Stimulated activated CD4-positive, alpha-beta T cell treated with anti-CD3 and anti-CD28 coated beads, Interleukin-2, amount 100 ng/mL, for 48 hours (primary cell): ENCODE measurements around the gene TTC23.

Experiments
- DNase-seq, 2 donors: peaks; one replicate each; pipeline ENCODE4 v3.0.0-alpha.2; 2020

Gene TTC23

GRCh38 chr15:99249270-99249841, at the start of gene TTC23:
TSS of gene TTC23 (minus strand) at chr15:99249581. CDS start at chr15:99228712, 20,869 bp downstream.
- no peak for DNase-seq

DNA sequence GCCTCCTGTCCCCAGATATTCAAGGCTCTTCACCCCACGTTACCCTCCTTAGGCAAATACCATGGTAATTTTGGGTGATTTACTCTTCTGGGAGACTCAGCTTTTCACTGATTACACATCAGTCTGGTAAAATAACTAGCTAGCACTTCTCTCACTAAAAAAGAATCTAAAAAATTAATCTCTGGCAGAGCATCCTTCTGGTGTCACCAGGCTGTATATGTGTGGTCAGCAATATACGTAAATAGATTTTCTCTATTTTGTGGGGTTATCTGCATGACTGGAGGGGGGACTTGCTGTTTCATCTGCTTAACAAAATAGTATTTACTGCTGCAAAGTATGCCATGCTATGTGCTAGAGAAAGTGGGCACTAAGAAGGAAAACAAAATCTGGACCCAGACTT, 47.0 kb upstream of the TTC23 start:
- DNase-seq: no peak

GRCh38 chr15:99295840-99296239, 46.5 kb upstream of the TTC23 start:
- no peak for DNase-seq

- DNase-seq: no peak
Measured at GRCh38 chr15:99291643-99292042, 42.3 kb upstream of the TTC23 start.

GRCh38 chr15:99283717-99284116, 34.3 kb upstream of the TTC23 start:
- DNase-seq: no peak

DNA sequence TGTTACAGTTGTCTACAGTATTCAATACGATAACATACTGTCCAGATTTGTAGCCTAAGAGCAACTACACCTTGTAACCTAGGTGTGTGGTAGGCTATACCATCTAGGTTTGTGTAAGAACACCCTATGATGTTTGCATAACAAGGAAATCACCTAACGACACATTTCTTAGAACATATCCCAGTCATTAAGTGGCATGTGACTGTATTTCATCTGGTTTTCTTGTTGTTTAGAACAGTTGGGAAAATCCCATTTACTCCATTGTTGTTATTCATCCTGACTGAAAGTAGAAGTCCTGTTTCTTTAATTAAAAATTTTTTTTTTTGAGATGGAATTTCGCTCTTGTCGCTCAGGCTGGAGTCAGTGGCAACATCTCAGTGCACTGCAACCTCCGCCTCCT, 33.2 kb upstream of the TTC23 start:
- DNase-seq: no peak

DNA sequence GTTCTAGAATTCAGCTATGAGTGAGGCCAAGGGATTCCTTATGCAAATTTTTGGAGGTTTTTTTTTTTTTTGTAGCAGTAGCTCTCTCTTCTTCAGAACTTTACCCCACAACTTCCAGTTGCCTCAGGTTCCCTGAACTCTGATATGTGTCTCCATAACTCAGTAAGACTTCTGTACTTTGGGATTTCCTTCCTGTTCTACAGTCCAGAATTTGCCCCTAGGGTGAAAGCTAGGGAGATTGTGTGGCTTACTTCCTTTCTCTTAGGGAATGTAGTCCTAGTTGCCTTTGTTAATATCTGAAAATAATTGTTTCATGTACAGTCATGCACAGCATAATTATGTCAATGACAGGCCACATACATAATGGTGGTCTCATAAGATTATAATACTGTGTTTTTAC, 32.7 kb upstream of the TTC23 start:
- no peak for DNase-seq

GRCh38 chr15:99279827-99280226, 30.4 kb upstream of the TTC23 start:
- DNase-seq: no peak

DNA sequence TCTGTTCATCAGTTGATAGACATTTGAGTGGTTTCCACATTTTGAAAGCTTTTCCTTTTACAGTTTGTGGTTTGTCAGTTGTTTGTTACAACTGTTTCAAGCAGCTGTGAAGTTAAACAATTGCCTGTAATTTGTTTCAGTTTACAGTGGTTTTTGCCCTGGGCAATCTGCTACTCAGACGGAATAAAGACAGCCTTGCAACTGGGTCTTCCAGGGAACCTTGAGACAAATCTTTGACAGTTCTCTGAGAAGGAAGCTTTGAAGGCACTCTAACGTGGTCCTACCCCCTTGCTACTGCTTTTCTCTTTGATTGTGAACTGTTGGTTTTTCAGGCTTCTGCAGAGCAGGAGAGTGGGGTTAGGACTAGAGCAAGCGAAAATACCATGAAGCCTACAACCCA, 29.9 kb upstream of the TTC23 start:
- DNase-seq: no peak

DNA sequence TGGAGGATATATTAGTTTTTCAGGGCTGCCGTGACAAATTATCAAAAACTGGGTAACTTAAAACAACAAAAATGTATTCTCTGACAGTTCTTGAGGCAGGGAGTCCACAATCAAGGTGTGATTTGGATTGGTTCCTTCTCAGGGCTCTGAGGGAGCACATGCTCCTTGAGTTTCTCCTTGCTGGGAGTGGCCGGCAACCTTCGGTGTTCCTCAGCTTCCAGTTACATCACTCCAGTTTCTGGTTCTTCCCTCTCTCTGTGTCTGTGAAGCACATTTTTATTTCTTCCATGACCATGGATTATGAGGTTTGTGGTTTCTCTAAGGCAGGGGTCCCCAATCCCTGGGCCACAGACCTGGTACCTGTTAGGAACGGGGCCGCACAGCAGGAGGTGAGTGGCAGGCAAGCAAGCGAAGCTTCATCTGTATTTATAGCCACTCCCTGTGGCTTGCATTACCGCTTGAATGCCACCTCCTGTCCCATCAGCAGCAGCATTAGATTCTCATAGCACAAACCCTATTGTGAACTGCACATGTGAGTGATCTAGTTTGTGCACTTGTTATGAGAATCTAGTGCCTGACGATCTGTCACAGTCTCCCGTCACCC, 26.2 kb upstream of the TTC23 start:
- DNase-seq: no peak

GRCh38 chr15:99275061-99275460, 25.7 kb upstream of the TTC23 start:
- DNase-seq: no peak

DNA sequence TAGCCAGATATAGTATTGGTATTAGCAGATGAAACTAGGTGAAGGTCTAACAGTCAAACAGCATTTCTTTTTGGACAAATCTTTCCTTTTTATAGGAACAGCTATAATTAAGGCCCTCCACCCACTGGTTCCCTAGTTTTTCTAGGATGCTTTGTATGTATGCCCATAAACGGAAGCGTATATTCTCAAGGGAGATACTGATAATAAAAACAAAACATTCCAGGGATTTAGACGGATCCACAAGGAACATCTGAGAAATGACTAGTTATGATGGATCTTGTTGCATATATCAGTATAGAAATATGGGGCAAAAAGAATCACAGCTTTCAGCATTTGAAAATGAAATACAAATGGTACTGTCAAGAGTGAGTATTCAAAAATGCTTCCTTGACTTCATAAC, 24.4 kb upstream of the TTC23 start:
- no peak for DNase-seq

DNA sequence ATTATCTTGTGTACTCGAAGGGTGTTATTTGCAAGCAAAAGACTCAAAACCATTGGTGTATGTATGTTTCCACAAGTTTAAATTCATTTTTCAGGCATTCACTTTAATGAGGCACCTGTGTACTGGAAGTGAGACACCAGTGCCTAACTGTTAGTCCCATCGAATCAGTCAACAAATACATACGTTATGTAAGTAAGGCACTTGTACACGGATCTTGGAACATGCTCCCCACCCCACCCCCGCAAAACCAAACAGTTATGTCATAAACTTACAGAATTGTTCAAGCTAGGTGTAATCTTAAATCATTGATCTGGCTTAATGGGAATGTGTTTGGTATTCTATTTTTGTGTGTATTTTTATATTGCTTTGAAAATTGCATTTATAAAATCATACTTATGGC, 19.1 kb upstream of the TTC23 start:
- DNase-seq: no peak

GRCh38 chr15:99267957-99268356, 18.6 kb upstream of the TTC23 start:
- DNase-seq: no peak

GRCh38 chr15:99265541-99266070, 16.2 kb upstream of the TTC23 start:
- no peak for DNase-seq

GRCh38 chr15:99264125-99264524, 14.7 kb upstream of the TTC23 start:
- DNase-seq: no peak

GRCh38 chr15:99257107-99257750, 7.8 kb upstream of the TTC23 start:
- DNase-seq: no peak

GRCh38 chr15:99253381-99254090, 4.2 kb upstream of the TTC23 start:
- no peak for DNase-seq

- no peak for DNase-seq
Measured at GRCh38 chr15:99252326-99252725, 2.9 kb upstream of the TTC23 start.

DNA sequence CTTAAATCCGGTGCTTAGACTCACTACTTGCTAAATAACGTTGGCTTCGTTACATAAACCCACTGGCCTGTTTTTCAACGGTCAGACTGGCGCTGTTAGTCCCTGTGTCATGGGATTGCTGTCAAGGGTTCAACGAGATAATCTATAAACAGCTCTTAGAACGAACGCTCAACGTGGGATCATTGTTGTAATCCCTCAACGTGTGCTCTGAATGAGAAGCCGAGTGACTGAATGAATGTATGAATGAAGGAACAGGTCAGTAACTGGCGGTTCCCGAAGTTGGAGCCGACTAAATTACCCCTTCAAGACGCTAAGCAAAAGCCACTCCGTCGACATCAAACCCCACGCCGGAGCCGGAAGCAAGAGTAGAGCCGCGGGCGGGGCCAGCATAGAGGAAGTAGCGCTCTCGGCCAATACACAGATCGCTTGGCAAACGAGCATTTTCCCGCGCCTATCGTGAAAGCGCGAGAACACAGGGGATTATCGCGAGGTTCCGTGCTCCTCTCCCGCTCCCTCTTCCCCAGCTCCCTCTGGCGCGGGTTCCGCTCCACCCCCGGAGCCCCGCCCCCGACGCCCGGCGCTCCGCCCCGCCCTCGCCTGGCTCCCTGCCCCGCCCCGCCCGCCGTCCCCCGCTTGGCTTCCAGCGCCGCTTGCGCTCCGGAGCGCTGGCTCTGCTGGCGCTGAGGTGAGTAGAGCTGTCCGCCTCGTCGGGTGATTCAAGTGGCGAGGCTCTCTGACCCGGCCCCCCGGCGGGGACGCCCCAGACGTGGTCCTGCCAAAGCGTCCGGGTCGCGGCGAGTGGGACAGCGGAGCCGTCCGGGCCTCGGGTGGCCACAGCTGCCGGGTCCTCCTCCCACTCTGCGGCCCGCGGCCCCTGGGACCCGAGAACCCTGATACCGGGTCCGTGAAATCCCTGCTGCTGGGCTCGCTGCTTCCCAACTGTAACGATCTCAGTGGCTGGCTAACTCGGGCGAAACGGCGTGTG, 1.8 kb upstream of the TTC23 start, which contains the start of gene LRRC28:
Gene LRRC28 (plus strand): TSS at position 625 of the 985 bp plus-strand sequence. CDS start 4,477 bp downstream, outside the sequence.
- peak; percentile 91 to 95 for DNase-seq

GRCh38 chr15:99250494-99250856, 1.1 kb upstream of the TTC23 start:
- DNase-seq: no peak

- DNase-seq: no peak
Measured at GRCh38 chr15:99250001-99250400, 620 bp upstream of the TTC23 start.
